Nephron (organoid): Measurements from ENCODE around the gene KIAA1671.
A peak's percentile ranks its signal among the peaks of the same experiment; 100 is the strongest.

Experiments used
- H3K27ac Mint-ChIP-seq, 3 experiments: 2 replicates each; pipeline ENCODE4 v1.8.0; 2020; ENCODE audit warnings: mixed read lengths in 3 of 3, mild to moderate bottlenecking in 2 of 3, moderate library complexity in 1 of 3
- H3K27me3 Mint-ChIP-seq: 2 replicates; pipeline ENCODE4 v1.8.0; 2021; ENCODE audit warnings: low read depth, mild to moderate bottlenecking, moderate library complexity, mixed read lengths
- H3K36me3 Mint-ChIP-seq: 2 replicates; pipeline ENCODE4 v1.8.0; 2020; ENCODE audit warnings: low read depth, mixed read lengths
- H3K4me1 Mint-ChIP-seq: 2 replicates; pipeline ENCODE4 v1.8.0; 2020; ENCODE audit warnings: mixed read lengths
- H3K4me3 Mint-ChIP-seq, 3 experiments: 2 replicates each; pipeline ENCODE4 v1.8.0; 2020; ENCODE audit warnings: mild to moderate bottlenecking in 3 of 3, mixed read lengths in 3 of 3, moderate library complexity in 2 of 3
- H3K9me3 Mint-ChIP-seq: 2 replicates; pipeline ENCODE4 v1.8.0; 2020; ENCODE audit warnings: mixed read lengths
- CTCF ChIP-seq, 3 experiments: fragments of 200-600 bp; sonication (generic); IDR thresholded peaks; one replicate each; pipeline ENCODE4 v1.5.0; 2021; ENCODE audit warnings: antibody characterized with exemption in 3 of 3; ENCODE audit not compliant: unreplicated experiment in 3 of 3

Gene KIAA1671

DNA sequence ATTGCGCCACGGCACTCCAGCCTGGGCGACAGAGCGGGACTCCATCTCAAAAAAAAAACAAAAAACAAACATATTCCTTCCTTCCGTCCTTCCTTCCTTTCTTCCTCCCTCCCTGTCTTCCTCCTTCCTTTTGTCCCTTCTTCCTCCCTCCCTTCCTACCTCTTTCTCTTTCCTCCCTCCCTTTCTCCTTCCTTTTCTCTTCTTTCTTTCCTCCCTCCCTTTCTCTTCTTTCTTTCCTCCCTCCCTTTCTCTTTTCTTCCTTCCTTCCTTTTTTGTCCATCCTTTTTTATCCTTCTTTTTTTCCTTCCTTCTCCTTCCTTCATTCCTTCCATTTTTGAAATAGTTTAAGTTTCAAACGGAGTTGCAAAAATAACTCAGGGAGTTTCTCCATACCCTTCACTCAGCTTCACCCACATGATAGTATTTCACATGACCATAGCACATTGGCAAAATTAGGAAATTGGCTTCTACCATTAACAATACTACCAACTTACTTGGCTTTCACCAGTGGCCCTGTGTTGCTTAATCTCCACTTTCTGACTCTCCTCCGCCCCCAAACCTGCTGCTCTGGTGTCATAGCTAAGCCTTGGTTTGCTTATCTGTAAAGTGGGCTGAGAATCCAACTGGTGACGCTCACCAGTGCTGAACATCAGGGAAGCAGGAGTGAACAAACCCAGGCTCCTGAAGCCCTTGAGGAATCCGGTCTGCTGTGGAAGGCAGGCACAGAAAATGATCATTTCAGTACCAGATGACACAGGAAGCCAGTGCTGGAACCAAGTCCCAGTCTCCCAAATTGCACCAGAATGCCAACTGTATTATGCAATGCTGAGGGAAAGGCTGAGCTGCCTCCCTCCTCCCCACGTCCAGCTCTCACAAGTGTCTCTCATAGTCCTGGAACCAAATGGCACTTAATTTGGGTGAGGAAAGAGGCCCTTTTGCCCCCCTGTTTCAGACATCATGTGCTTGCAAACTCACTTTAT lies 229.9 kb downstream of the KIAA1671 start:
- H3K27ac Mint-ChIP-seq: peak overlapping the region in 1 of 3 experiments; percentile 94
- H3K9me3 Mint-ChIP-seq: peaks cover 7% of the 10 kb centered on the region
- H3K4me1 Mint-ChIP-seq: peaks cover 6% of the 10 kb centered on the region
- peaks cover 52% of the 10 kb centered on the region for H3K36me3 Mint-ChIP-seq
- no peak for TF ChIP-seq CTCF (IDR thresholded peaks at IDR 0.05; ENCODE audit: unreplicated experiment in 3 of 3)
- no peaks in the 10 kb centered on the region for H3K27me3 Mint-ChIP-seq
- no peak overlapping the region for H3K4me3 Mint-ChIP-seq

GRCh38 chr22:25183949-25184619 lies 231.6 kb downstream of the KIAA1671 start:
- no peaks in the 10 kb centered on the region for H3K27me3 Mint-ChIP-seq
- no peak overlapping the region for H3K4me3 Mint-ChIP-seq
- H3K4me1 Mint-ChIP-seq: peaks cover 6% of the 10 kb centered on the region
- no peak for TF ChIP-seq CTCF (IDR thresholded peaks at IDR 0.05; ENCODE audit: unreplicated experiment in 3 of 3)
- peaks cover 60% of the 10 kb centered on the region for H3K36me3 Mint-ChIP-seq
- H3K27ac Mint-ChIP-seq: peak overlapping the region in 2 of 3 experiments; percentile 47 to 94
- peaks cover 7% of the 10 kb centered on the region for H3K9me3 Mint-ChIP-seq

DNA sequence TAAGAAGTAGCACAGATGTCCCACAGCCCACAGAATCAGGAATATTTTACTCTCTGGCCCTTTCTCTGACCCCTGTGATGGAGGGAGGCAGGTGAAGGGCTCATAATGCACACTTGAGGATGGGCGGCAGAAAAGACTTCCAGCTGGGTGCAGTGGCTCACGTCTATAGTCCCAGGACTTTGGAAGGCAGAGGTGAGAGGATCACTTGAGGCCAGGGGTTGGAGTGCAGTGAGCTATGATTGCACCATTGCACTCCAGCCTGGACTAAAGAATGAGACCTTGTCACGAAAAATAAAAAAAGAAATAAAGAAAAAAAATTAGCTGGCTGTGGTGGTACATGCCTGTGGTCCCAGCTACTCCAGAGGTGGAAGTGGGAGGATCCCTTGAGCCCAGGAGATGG lies 233.6 kb downstream of the KIAA1671 start:
- no peaks in the 10 kb centered on the region for H3K9me3 Mint-ChIP-seq

GRCh38 chr22:25187469-25187868 lies 235.0 kb downstream of the KIAA1671 start:
- H3K9me3 Mint-ChIP-seq: no peaks in the 10 kb centered on the region
- H3K27ac Mint-ChIP-seq: no peak overlapping the region
- H3K27me3 Mint-ChIP-seq: no peaks in the 10 kb centered on the region
- H3K36me3 Mint-ChIP-seq: peaks cover 55% of the 10 kb centered on the region
- TF ChIP-seq CTCF (IDR thresholded peaks at IDR 0.05; ENCODE audit: unreplicated experiment in 3 of 3): no peak
- H3K4me1 Mint-ChIP-seq: peaks cover 6% of the 10 kb centered on the region
- no peak overlapping the region for H3K4me3 Mint-ChIP-seq

More for the DNA sequence above, 233.6 kb downstream of the KIAA1671 start:
- H3K36me3 Mint-ChIP-seq: peaks cover 64% of the 10 kb centered on the region
- no peaks in the 10 kb centered on the region for H3K27me3 Mint-ChIP-seq
- H3K27ac Mint-ChIP-seq: no peak overlapping the region
- H3K4me1 Mint-ChIP-seq: peaks cover 6% of the 10 kb centered on the region
- H3K4me3 Mint-ChIP-seq: no peak overlapping the region
- no peak for TF ChIP-seq CTCF (IDR thresholded peaks at IDR 0.05; ENCODE audit: unreplicated experiment in 3 of 3)

GRCh38 chr22:25192406-25192805 lies 239.9 kb downstream of the KIAA1671 start:
- Mint-ChIP-seq H3K4me3 (no peak overlapping the region), H3K36me3 (peaks cover 49% of the 10 kb centered on the region), H3K4me1 (no peaks in the 10 kb centered on the region), H3K9me3 (no peaks in the 10 kb centered on the region), H3K27ac (no peak overlapping the region), H3K27me3 (no peaks in the 10 kb centered on the region)
- no peak for TF ChIP-seq CTCF (IDR thresholded peaks at IDR 0.05; ENCODE audit: unreplicated experiment in 3 of 3)
